Stomach (tissue), 9 donors: ENCODE results near the gene APRT. TPM values are rescaled to one million over a fixed set of nuclear protein-coding genes. Genes with fewer than 3 reads are reported as not detected.
"Not testable (repeated sequence)": the region's sequence is repeated elsewhere in the genome, so short reads cannot be mapped to it uniquely, and the experiment has no call there.

Experiments
- DNase-seq, 2 donors: peaks; one replicate each; pipeline versions ENCODE4 v3.0.0 to v3.0.0-alpha.2; 2013 to 2019
- H3K27ac ChIP-seq, 5 donors: fragments of 200-600 bp in 4 of 5; sonication (generic) in 4 of 5; one replicate each; pipeline ENCODE4 v1.5.1; 2013 to 2019; ENCODE audit warnings: mild to moderate bottlenecking in 1 of 5, moderate library complexity in 1 of 5
- H3K27me3 ChIP-seq, 3 donors: fragments of 200-600 bp; sonication (generic); one replicate each; pipeline ENCODE4 v1.5.1; 2017 to 2019; ENCODE audit warnings: mixed run types in 1 of 3
- H3K36me3 ChIP-seq, 4 donors: fragments of 200-600 bp; sonication (generic); 1 replicate in 3 of 4; 2 replicates in 1 of 4; pipeline ENCODE4 v1.5.1; 2016 to 2019
- H3K4me1 ChIP-seq, 4 donors: fragments of 200-600 bp; sonication (generic); one replicate each; pipeline ENCODE4 v1.5.1; 2016 to 2019
- H3K4me3 ChIP-seq, 4 donors: fragments of 200-600 bp; sonication (generic) in 3 of 4; one replicate each; pipeline ENCODE4 v1.5.1; 2016 to 2019; ENCODE audit warnings: mild to moderate bottlenecking in 1 of 4
- H3K9me3 ChIP-seq, 4 donors: fragments of 200-600 bp; sonication (generic); one replicate each; pipeline ENCODE4 v1.5.1; 2016 to 2019
- EP300 ChIP-seq: sonication (generic); formaldehyde crosslinking; IDR thresholded peaks from one replicate; pipeline ENCODE4 v1.6.1; 2017; ENCODE audit warnings: antibody characterized with exemption
- POLR2A ChIP-seq, 4 donors: fragments of 450-650 bp; IDR thresholded peaks; one replicate each; pipeline ENCODE4 v1.6.1; 2016; ENCODE audit warnings: antibody characterized with exemption in 4 of 4, control low read depth in 2 of 4, mild to moderate bottlenecking in 1 of 4, moderate library complexity in 1 of 4
- POLR2AphosphoS5 ChIP-seq, 3 donors: sonication (generic); formaldehyde crosslinking; IDR thresholded peaks; one replicate each; pipeline ENCODE4 v1.6.1; 2016; ENCODE audit warnings: antibody characterized with exemption in 3 of 3
- WGBS, 5 donors: extraction: QIAGEN DNeasy Blood & Tissue Kit in 3 of 5; methylation state at CpG; one replicate each; pipeline versions ENCODE4 v1.1.5 to v1.1.7; 2013 to 2018; 5-methylcytosine and 5-hydroxymethylcytosine counted together
- intact Hi-C: fragments of 100-400 bp; cut with DNase I; formaldehyde crosslinking; loops from one replicate; pipeline ENCODE4 v1.15.1; 2023; ENCODE audit warnings: low total_unique reads
- polyA plus RNA-seq, 3 donors: library from polyadenylated mRNA; stranded (reverse); fragments of 200-250 nt; gene quantifications; one replicate each; pipeline ENCODE4 v1.2.3, GENCODE V29; 2013
- total RNA-seq, 5 donors: library from RNA; depleted of rRNA; stranded (reverse); fragments of >200 nt; gene quantifications; one replicate each; pipeline versions ENCODE4 v1.1.0 to v1.2.3, GENCODE V29; 2014 to 2016
- TF ChIP-seq, protein P1 (sequence below), 7 experiments: fragments of 450-650 bp in 4 of 7; fragments of 200-600 bp in 3 of 7; sonication (generic) in 3 of 7; IDR thresholded peaks; one replicate each; pipeline ENCODE4 v1.5.1; 2016 to 2019; ENCODE audit warnings: antibody characterized with exemption in 7 of 7, control low read depth in 2 of 7, mild to moderate bottlenecking in 1 of 7
- donor health status: healthy with polysubstance abuse.
- donor health status: Bipolar disorder and iron deficiency.
- donor health status: healthy.

APRT gene
- total and polyA plus RNA-seq, 8 donors = 18.1 to 340 (median 232) TPM

DNA sequence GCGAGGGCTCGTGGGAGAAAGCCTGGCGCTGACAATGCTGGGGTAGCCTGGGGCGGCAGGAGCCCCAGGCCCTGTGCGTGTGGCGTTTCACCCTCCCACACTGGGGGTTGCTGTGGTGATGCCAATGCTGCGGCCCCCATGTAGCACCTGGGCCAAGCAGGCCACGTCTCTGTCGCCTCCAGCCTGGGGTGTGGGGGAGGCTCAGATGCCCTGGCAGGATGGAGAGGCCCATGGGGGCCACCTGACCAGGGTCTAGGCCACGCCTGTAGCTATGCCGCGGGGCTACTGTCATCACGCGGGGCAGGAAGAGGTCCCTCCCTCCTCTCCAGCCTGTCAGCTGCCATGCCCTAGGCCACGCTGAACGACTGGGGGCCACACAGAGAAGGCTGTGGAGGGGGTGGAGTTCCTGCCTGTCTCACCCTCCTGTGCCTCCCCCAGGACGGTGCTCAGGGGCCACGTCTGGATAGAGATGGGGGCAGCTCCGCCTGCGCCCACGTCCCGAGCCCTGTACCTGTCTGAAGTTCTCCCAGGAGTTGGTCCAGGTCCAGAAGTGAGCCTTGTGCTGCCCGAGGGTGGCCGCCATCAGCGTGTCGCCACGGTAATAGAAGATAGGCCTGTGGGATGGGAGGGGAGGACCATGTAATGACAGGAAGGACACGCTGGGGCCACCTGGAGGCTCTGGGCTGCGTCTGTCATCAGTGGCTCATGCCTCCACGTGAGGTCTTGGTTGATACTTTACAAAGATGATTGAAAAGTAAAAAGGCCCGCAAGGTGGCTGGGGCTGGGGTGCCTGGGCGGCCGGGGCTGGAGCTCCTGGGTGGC, 12.7 kb upstream of the APRT start:
- 78 to 90% (median 89%) methylated on average over 28 to 33 of the region's 33 CpGs for WGBS, 5 donors
- H3K4me1 ChIP-seq = peaks cover 0 to 4% (median 0%) of the 10 kb centered on the region in 4 donors
- no peak overlapping the region for H3K4me3 ChIP-seq
- no peak for TF ChIP-seq POLR2A (IDR thresholded peaks at IDR 0.05)
- TF ChIP-seq, protein P1, sequence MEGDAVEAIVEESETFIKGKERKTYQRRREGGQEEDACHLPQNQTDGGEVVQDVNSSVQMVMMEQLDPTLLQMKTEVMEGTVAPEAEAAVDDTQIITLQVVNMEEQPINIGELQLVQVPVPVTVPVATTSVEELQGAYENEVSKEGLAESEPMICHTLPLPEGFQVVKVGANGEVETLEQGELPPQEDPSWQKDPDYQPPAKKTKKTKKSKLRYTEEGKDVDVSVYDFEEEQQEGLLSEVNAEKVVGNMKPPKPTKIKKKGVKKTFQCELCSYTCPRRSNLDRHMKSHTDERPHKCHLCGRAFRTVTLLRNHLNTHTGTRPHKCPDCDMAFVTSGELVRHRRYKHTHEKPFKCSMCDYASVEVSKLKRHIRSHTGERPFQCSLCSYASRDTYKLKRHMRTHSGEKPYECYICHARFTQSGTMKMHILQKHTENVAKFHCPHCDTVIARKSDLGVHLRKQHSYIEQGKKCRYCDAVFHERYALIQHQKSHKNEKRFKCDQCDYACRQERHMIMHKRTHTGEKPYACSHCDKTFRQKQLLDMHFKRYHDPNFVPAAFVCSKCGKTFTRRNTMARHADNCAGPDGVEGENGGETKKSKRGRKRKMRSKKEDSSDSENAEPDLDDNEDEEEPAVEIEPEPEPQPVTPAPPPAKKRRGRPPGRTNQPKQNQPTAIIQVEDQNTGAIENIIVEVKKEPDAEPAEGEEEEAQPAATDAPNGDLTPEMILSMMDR (IDR thresholded peaks at IDR 0.05) = no peak
- no peak for TF ChIP-seq EP300
- H3K27ac ChIP-seq = no peak overlapping the region
- intact Hi-C loops = no loop called here
- no peaks in the 10 kb centered on the region for H3K9me3 ChIP-seq
- H3K27me3 ChIP-seq = no peaks in the 10 kb centered on the region
- peaks cover 11 to 86% (median 80%) of the 10 kb centered on the region in 4 donors for H3K36me3 ChIP-seq
- DNase-seq = no peak

DNA sequence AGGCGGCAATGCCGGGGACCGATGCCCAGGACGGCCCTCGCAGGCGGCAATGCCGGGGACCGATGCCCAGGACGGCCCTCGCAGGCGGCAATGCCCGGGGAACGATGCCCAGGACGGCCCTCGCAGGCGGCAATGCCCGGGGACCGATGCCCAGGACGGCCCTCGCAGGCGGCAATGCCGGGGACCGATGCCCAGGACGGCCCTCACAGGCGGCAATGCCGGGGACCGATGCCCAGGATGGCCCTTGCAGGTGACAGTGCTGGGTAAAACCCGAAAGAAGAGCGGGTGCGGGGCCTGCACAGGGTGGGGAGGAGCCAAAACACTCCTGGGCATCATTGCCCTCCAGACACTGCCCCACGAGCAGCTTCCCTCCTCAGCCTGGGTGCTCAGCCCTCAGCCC, 11.9 kb upstream of the APRT start:
- H3K4me1 ChIP-seq, H3K27me3 ChIP-seq, H3K4me3 ChIP-seq, H3K27ac ChIP-seq, DNase-seq, intact Hi-C loops, H3K9me3 ChIP-seq: not testable (repeated sequence)
- 88 to 98% (median 95%) methylated on average over 5 to 29 of the region's 31 CpGs for WGBS, 5 donors
- peaks cover 11 to 83% (median 74%) of the 10 kb centered on the region in 4 donors for H3K36me3 ChIP-seq

DNA sequence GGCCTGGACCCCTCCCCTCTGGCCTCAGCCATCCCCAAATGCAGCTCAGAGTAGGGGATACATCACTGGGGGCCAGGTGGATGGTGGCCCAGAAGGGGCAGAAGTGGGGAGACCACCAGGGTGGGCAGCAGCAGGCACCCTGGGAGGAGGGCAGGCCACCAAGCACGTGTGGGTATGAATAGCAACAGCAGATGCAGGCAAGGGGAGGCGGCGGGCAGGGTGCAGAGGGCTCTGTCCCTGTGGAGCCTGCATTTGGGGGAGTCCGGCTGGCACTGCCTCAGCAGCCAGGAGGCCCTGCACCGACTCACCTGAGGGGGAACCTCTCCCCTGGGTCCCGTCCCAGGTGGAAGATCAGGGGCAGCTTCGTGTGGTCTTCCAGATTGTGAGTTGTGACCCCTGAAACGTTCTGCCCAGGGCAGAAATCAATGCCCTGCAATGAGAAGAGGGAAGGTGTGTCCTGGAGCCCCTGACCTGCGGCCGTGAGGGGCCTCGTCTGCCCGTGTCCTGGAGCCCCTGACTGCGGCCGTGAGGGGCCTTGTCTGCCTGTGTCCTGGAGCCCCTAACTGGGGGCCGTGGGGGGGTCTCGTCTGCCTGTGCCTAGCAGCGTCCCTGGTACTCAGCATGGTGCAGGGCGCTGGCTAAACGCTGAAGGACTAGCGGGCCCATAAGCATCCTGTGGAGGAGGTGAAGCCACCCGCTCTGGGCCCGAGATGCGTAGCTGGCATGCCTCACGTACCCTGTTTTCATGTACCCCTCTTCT, 10.7 kb upstream of the APRT start:
- intact Hi-C loops = no loop called here
- H3K36me3 ChIP-seq = peaks cover 7 to 71% (median 62%) of the 10 kb centered on the region in 4 donors
- no peak overlapping the region for H3K4me3 ChIP-seq
- TF ChIP-seq POLR2AphosphoS5 (IDR thresholded peaks at IDR 0.05) (no peak), POLR2A (IDR thresholded peaks at IDR 0.05) (no peak), EP300 (no peak)
- TF ChIP-seq, protein P1 (IDR thresholded peaks at IDR 0.05) = no peak
- no peaks in the 10 kb centered on the region for H3K9me3 ChIP-seq
- WGBS, 5 donors = 90 to 95% (median 92%) methylated on average over 19 to 24 of the region's 24 CpGs
- peaks cover 0 to 4% (median 0%) of the 10 kb centered on the region in 4 donors for H3K4me1 ChIP-seq
- no peak for DNase-seq
- H3K27ac ChIP-seq = no peak overlapping the region
- H3K27me3 ChIP-seq = no peaks in the 10 kb centered on the region

DNA sequence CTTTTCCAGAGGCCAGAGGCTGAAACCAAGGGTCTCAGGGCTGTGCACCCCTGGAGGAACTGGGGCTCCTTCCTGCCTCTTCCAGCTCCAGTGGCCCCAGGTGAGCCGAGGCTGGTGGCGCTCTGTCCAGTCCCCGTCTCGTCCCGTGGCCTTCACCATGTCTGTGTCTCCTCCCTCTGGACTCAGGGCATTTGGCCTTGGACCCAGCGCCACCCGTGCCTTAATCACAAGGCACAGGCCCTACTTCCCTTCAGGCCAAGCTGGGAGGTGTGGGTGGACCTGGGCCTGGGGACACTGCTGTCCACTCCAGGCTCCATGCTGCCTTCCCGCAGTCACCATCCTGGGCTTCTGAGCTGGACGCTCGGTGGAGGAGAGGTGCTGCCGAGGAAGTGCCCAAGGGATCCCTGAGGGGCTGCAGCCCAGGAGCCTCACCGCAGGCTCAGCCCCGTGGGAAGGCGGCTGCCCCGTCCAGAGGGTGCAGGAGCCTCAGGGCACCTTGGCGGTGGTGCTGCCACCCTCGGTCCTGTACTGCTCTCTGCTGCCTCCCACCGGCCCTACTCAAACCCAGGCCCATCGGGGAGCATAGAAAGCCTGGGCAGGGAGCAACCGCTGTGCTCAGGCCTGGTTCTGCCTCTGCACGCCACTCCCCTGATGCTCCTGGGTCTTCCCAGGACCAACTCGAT, 9.6 kb upstream of the APRT start:
- H3K27ac ChIP-seq = no peak overlapping the region
- no peak for DNase-seq
- peaks cover 0 to 5% (median under 1%) of the 10 kb centered on the region in 4 donors for H3K4me1 ChIP-seq
- WGBS, 5 donors = 80 to 93% (median 88%) methylated on average over 15 to 22 of the region's 22 CpGs
- TF ChIP-seq POLR2AphosphoS5 (IDR thresholded peaks at IDR 0.05) (no peak), POLR2A (IDR thresholded peaks at IDR 0.05) (no peak), EP300 (no peak)
- TF ChIP-seq, protein P1 (IDR thresholded peaks at IDR 0.05) = no peak
- H3K4me3 ChIP-seq = no peak overlapping the region
- H3K36me3 ChIP-seq = peaks cover 7 to 60% (median 52%) of the 10 kb centered on the region in 4 donors
- H3K27me3 ChIP-seq = no peaks in the 10 kb centered on the region
- intact Hi-C loops = no loop called here
- H3K9me3 ChIP-seq = no peaks in the 10 kb centered on the region
